NCI-H187 treated with DMSO at 0.1 percent for 48 hours (cell line): ENCODE data around the gene PRDM16.

Experiments used
- DNase-seq: peaks from one replicate; lab custom pipeline; 2025; lab: John Stamatoyannopoulos, UW

PRDM16 gene

GRCh38 chr1:3306583-3307291 lies 237.7 kb downstream of the PRDM16 start:
- DNase-seq: no peak

- DNase-seq: no peak
These were observed 238.4 kb downstream of the PRDM16 start for GRCh38 chr1:3307359-3307758.

GRCh38 chr1:3308053-3308452 lies 239.1 kb downstream of the PRDM16 start:
- DNase-seq: no peak

- DNase-seq: no peak
These were observed 241.9 kb downstream of the PRDM16 start for GRCh38 chr1:3310718-3311400.

DNA sequence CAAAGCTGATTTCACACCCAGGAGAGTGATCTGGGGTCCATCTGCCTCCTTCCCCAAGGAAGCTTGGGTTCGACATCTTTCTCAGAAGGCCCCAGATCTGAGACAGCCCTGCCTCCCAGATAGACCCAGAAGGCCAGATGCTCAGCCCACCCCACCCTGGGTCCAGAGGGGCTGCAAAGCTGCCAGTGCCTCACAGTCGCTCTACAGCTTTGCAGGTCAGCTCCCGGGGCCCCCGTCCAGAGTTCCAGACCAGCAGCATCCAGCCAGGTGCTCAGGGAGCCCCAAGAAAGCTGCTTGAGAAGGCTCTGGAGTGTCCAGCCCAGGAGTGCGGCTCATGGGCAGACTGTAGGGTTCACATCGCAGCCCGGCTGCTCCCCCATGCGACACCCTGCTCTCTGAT lies 242.7 kb downstream of the PRDM16 start:
- no peak for DNase-seq

GRCh38 chr1:3312310-3312897 lies 243.4 kb downstream of the PRDM16 start:
- no peak for DNase-seq

DNA sequence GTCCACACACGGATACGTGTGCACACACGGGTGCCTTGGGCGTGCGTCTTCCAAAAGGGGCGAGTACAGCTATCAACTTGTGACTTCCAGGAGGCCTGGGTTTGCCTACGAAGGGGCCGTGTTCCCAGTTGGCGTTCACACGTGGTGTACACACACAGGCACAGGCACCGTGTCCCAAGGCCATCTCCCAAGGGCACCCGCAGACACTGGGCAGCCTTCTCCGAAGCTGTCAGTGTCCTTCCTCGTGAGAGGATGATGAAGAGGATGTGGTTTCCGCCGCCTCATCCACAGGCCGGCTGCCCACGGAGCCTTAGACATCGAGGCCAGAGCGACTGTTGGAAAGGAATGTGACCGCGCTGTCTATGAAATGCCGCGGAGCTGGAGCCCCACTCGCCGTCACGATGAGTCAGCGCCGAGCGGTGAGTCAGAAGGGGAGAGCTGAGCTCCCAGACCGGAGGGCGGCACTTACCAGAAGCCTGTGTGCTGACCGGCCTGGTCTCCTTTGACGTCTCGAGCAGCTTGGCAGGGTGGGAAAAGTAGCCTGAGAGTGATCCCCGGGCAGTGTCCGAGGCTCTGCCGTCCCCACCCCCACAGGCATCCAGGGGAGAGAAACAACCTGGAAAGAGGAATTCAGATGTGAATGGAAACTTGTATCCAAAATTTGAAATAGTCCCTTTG lies 244.0 kb downstream of the PRDM16 start:
- no peak for DNase-seq

DNA sequence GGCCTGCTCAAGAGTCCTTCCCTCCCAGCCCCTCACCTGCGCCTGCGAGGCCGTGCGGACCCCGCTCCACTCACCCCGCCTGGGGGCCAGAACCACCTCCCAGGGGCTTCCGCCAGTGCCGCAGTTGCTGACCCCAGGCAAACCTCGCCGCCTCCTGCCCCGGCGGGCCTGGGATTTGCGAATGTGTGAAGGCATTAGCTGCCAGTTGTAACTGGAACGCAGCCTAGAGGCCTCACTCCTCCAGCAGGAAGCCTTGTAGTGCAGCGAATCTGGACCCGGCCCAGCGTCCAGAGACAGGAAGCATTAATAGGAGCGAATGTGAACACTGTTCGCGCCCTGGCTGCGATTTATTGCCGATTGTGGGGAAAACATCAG lies 244.6 kb downstream of the PRDM16 start:
- DNase-seq: no peak

GRCh38 chr1:3314491-3315381 lies 245.7 kb downstream of the PRDM16 start:
- no peak for DNase-seq

DNA sequence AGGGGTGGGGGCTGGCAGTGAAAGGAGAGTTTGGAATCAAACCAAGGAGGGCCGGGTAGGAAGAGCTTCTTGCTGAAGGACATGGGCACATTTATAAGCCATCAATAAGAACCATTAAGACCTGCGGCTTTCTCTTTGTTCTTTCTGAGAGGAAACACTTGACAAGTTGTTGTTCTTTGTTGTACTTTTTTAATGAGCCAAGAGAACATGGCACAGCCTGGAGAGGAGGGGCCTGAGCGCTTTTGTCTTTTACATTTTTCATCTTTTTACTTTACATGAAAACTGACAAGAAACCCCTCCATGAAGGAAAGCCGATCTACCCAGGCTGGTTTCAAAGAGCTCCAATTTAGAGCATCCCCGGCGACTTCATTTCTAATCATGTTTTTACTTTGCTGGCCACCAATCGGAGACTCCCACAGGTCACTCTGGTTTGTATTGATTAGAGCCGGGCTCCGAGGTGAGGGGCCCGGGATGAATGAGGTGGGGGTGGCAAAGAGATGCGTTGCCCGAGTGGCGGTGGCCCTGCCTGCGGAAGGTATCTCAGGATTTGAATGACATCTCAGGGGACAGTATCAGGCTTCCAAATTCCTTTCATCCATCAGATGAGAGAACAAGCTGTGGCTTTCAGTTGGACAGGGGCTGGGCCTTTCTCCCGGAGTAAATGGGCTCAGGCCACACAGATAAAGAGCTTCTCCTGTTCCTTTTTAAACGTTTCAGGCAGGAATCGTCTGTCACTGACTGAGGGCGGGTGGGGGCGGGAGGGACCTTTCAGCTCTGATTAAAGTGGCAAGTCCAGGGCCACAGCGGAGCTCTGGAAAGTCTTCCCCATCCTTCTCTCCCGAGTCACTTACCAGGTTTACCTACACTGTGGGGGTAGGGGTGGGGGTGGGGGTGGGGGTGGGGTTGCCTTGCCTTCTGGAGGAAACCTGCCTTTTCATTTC lies 246.7 kb downstream of the PRDM16 start:
- DNase-seq: no peak

GRCh38 chr1:3316340-3316943 lies 247.4 kb downstream of the PRDM16 start:
- DNase-seq: no peak

GRCh38 chr1:3317456-3317855 lies 248.5 kb downstream of the PRDM16 start:
- no peak for DNase-seq

- no peak for DNase-seq
These were observed 249.3 kb downstream of the PRDM16 start for GRCh38 chr1:3318329-3318728.

- DNase-seq: peak; percentile 7
These were observed 250.9 kb downstream of the PRDM16 start for GRCh38 chr1:3319874-3320245.

DNA sequence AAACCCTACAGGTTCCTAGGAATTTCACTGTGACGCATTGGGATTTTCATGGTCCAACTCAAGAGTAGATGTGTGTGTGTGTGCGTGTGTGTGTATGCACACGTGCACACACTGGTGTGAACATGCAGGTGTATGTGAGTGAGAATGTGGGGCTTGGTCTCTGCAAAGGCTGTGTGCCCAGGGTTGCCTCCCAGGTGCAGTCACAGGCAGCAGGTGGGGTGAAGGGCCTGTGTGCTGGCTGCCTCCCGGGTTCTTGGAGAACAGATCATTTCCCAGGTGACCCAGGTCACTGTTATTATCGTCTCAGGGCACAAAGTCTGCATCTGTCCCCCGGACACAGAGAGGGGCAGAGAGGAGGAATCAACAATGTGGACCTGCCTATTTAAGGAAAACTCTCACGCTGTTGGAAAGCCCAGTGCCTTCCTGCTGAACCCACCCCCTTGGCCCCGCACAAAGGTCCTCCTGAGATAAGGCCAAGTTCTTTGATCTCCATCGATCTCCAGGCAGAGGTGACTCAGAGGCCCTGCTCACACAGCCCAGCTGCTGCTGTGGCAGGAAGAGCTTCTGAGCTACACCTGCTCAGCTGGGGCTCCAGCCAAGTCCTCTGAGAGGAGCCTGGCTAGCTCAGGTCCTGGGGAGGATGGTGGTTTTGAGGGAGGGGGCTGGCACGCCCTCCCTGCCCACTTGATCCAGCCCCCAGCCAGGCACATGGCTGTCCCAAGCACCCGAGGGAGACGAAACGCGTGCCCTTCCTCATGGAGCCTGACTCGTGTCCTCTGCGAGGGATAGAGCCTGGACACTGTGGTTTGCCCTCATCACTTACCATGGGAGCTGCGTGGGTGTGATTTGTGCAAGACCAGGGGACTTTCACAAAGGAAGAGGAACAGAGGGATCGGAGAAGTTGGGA lies 251.5 kb downstream of the PRDM16 start:
- no peak for DNase-seq

DNA sequence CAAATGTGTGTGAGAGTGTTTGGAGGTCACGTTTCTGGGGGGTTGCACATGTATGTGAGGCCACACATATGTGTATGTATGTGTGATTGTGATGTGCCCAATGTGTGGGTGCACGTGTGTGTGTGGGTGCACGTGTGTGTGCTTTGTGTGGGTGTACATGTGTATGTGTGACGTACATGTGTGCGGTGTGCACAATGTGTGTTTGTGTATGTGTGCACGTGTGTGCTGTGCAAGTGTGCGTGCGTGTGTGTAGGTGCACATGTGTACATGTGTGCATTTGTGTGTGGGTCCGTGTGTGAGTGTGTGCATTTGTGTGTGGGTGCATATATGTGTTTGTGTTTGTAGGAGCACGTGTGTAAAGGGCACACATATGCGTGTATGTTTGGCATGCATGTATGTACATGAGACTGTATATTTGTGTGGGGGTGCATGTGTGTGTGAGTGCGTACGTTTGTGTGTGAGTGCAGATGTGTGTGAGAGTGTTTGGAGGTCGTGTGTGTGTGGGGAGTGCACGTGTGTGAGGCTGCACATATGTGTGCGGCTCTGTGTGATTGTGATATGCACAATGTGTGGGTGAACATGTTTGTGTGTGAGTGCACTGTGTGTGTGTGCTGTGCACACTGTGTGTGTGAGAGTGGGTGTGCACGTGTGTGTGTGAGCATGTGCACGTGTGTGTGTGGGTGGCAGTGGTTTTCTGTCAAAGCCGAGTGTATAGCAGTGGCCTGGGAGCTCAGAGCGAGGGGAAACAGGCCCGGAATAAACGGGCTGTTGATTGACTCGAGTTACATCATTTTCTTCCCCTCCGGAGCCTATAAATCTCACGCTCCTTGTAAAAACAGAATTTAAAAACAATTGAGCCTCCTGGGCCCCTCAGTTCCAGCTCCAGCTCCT lies 252.8 kb downstream of the PRDM16 start:
- no peak for DNase-seq

GRCh38 chr1:3322450-3323020 lies 253.5 kb downstream of the PRDM16 start:
- no peak for DNase-seq
